Activated T-cell treated with anti-CD3 and anti-CD28 coated beads, Interleukin-2, amount 50 U/mL, for 48 hours (primary cell): Measurements from ENCODE around the gene SAC3D1.
A peak's percentile ranks its signal among the peaks of the same experiment; 100 is the strongest.

Experiments used
- DNase-seq, 2 experiments: peaks; one replicate each; pipeline ENCODE4 v3.0.0-alpha.2; 2020

SAC3D1 gene

GRCh38 chr11:65060913-65061408 is 20.0 kb downstream of the SAC3D1 start:
- DNase-seq, result no peak

- DNase-seq, result no peak
Observed at GRCh38 chr11:65063532-65063931, 22.5 kb downstream of the SAC3D1 start.

GRCh38 chr11:65064847-65065240 is 23.8 kb downstream of the SAC3D1 start:
- DNase-seq, result no peak

- no peak for DNase-seq
Observed at GRCh38 chr11:65065851-65066250, 24.8 kb downstream of the SAC3D1 start.

- no peak for DNase-seq
Observed at GRCh38 chr11:65066315-65066714, 25.3 kb downstream of the SAC3D1 start.

GRCh38 chr11:65066805-65067291 is 25.8 kb downstream of the SAC3D1 start:
- no peak for DNase-seq

- DNase-seq, result no peak
Observed at GRCh38 chr11:65067446-65067845, 26.4 kb downstream of the SAC3D1 start.

- DNase-seq, result no peak
Observed at GRCh38 chr11:65069217-65069616, 28.2 kb downstream of the SAC3D1 start.

GRCh38 chr11:65071907-65072630 is 31.1 kb downstream of the SAC3D1 start:
- no peak for DNase-seq

- DNase-seq, result no peak
Observed at GRCh38 chr11:65072631-65072966, 31.6 kb downstream of the SAC3D1 start.

- DNase-seq, result no peak
Observed at GRCh38 chr11:65077451-65077850, 36.4 kb downstream of the SAC3D1 start.

GRCh38 chr11:65078151-65078550 is 37.1 kb downstream of the SAC3D1 start:
- DNase-seq, result peak; percentile 78 to 81

GRCh38 chr11:65078786-65079342 is 37.9 kb downstream of the SAC3D1 start:
- no peak for DNase-seq

GRCh38 chr11:65083134-65083833 is 42.3 kb downstream of the SAC3D1 start:
- DNase-seq, result peak in 1 of 2 experiments; percentile 29

- peak; percentile 97 to 98 for DNase-seq
Observed at GRCh38 chr11:65083834-65084597, 43.0 kb downstream of the SAC3D1 start, which contains the start of the genes CDCA5 and ZFPL1. Gene CDCA5, minus strand, starts transcription at chr11:65084040. Its CDS starts 62 bp downstream, at chr11:65083978. Gene ZFPL1, plus strand, starts transcription at chr11:65084222. Its CDS starts 477 bp downstream, at chr11:65084699.

- DNase-seq, result no peak
Observed at GRCh38 chr11:65084598-65085375, 43.8 kb downstream of the SAC3D1 start.

GRCh38 chr11:65085446-65085845 is 44.4 kb downstream of the SAC3D1 start:
- no peak for DNase-seq

GRCh38 chr11:65086809-65087208 is 45.8 kb downstream of the SAC3D1 start:
- DNase-seq, result no peak

- no peak for DNase-seq
Observed at GRCh38 chr11:65087216-65087615, 46.2 kb downstream of the SAC3D1 start.

- no peak for DNase-seq
Observed at GRCh38 chr11:65087827-65088226, 46.8 kb downstream of the SAC3D1 start.

GRCh38 chr11:65089621-65090020 is 48.6 kb downstream of the SAC3D1 start:
- DNase-seq, result no peak

- DNase-seq, result no peak
Observed at GRCh38 chr11:65090628-65091027, 49.6 kb downstream of the SAC3D1 start.
